BJ (cell line): Measurements from ENCODE around the gene ZBTB32. TPM values are rescaled to one million over a fixed set of nuclear protein-coding genes. Genes with fewer than 3 reads are reported as not detected.

Experiments
- CTCF ChIA-PET: fragments of 350-600 bp; formaldehyde crosslinking; extraction: SDS; loops from one replicate; lab custom pipeline; 2021; ENCODE audit warnings: antibody characterized with exemption, inconsistent platforms; lab: Yijun Ruan, JAX
- POLR2A ChIA-PET: fragments of 300-600 bp; sonication (Branson Sonifier 250); formaldehyde crosslinking; extraction: SDS; loops from one replicate; lab custom pipeline; 2021; ENCODE audit warnings: antibody characterized with exemption; lab: Charles Lee
- DNase-seq: peaks from one replicate; pipeline ENCODE4 v3.0.0-alpha.2; 2011; ENCODE audit warnings: low read depth
- H3K27me3 ChIP-seq: 2 replicates; pipeline ENCODE4 v1.6.0; 2011; ENCODE audit warnings: low read length; ENCODE audit not compliant: control insufficient read depth, insufficient read depth
- H3K36me3 ChIP-seq: 2 replicates; pipeline ENCODE4 v1.5.1; 2011; ENCODE audit warnings: low read length; ENCODE audit not compliant: control insufficient read depth, insufficient read depth
- H3K4me3 ChIP-seq: 2 replicates; pipeline ENCODE4 v1.5.1; 2011; ENCODE audit warnings: low read depth, mild to moderate bottlenecking, control low read depth, low read length
- polyA plus RNA-seq: library from polyadenylated mRNA; depleted of rRNA; stranded (reverse); fragments of >200 nt; gene quantifications from 2 replicates; pipeline ENCODE4 v1.2.3, GENCODE V29; 2011
- TF ChIP-seq, protein P1 (sequence below): IDR thresholded peaks from 2 replicates; pipeline ENCODE4 v1.5.1; 2011; ENCODE audit warnings: low read depth, mild to moderate bottlenecking, control low read depth, inconsistent platforms, low read length, moderate library complexity; ENCODE audit not compliant: insufficient read depth

The ZBTB32 gene
- polyA plus RNA-seq, 1 experiment: not detected

DNA sequence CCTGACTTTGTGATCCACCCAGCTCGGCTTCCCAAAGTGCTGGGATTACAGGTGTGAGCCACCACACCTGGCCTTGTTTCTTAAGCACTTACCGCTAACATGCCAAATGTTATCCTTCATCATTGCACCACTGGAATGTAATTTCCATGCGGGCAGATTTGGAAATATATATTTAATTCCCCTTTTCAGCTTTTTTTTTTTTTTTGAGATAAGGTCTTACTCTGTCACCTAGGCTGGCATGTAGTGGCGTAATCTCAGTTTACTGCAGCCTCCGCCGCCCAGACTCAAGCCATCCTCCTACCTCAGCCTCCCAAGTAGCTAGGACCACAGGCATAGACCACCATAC, 42.4 kb upstream of the ZBTB32 start:
- H3K4me3 ChIP-seq: no peak overlapping the region
- CTCF ChIA-PET: no interaction called here
- POLR2A ChIA-PET: no interaction called here
- TF ChIP-seq, protein P1, sequence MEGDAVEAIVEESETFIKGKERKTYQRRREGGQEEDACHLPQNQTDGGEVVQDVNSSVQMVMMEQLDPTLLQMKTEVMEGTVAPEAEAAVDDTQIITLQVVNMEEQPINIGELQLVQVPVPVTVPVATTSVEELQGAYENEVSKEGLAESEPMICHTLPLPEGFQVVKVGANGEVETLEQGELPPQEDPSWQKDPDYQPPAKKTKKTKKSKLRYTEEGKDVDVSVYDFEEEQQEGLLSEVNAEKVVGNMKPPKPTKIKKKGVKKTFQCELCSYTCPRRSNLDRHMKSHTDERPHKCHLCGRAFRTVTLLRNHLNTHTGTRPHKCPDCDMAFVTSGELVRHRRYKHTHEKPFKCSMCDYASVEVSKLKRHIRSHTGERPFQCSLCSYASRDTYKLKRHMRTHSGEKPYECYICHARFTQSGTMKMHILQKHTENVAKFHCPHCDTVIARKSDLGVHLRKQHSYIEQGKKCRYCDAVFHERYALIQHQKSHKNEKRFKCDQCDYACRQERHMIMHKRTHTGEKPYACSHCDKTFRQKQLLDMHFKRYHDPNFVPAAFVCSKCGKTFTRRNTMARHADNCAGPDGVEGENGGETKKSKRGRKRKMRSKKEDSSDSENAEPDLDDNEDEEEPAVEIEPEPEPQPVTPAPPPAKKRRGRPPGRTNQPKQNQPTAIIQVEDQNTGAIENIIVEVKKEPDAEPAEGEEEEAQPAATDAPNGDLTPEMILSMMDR: no peak
- no peaks in the 10 kb centered on the region for H3K27me3 ChIP-seq
- DNase-seq: no peak
- peaks cover 8% of the 10 kb centered on the region for H3K36me3 ChIP-seq

DNA sequence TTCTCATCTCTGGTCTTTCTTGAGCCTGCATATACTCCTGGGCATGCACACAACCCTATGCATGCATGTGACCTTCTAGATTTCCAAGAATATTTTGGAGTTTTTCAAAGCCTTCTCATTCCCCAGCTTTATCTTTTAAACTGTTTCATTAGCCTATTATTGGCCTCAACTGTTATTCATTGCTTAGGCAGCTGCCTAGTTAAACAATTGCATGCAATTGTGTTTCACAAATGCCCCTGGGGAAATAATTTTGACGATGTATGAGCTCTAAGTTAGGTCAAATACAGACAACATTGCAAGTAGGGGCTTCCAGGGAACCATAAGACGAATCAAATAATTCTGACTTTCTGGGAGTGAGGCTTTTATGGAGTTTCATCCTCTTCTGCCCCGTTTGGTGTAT, 40.4 kb upstream of the ZBTB32 start:
- CTCF ChIA-PET: no interaction called here
- Histone ChIP-seq H3K27me3 (peaks cover 2% of the 10 kb centered on the region; the same call in 1 of the 2 replicates), H3K4me3 (no peak overlapping the region), H3K36me3 (peaks cover 2% of the 10 kb centered on the region)
- TF ChIP-seq, protein P1: no peak
- POLR2A ChIA-PET: no interaction called here
- DNase-seq: no peak

DNA sequence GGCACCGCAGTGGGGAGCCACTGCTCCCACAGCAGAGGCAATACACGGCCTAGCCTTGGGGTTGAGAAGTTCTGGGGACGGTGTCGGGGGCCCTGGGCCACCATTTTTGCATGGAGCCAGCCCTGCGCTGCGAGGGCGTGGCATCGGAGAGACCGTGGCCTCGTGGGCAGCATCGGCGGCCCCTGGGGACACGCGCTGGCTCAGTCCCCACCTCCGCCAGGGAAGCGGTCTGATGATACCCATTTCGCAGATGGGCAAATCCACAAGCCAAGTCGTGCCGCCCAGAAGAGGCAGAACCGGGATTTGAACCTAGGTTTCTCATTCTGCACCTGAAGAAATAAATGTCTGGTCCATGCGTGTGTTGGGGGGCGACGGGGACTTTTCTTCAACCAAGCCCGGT, 39.2 kb upstream of the ZBTB32 start:
- POLR2A ChIA-PET: no interaction called here
- Histone ChIP-seq H3K4me3 (no peak overlapping the region), H3K27me3 (peaks cover 6% of the 10 kb centered on the region), H3K36me3 (peaks cover 2% of the 10 kb centered on the region)
- DNase-seq: no peak
- TF ChIP-seq, protein P1: no peak
- CTCF ChIA-PET: no interaction called here

DNA sequence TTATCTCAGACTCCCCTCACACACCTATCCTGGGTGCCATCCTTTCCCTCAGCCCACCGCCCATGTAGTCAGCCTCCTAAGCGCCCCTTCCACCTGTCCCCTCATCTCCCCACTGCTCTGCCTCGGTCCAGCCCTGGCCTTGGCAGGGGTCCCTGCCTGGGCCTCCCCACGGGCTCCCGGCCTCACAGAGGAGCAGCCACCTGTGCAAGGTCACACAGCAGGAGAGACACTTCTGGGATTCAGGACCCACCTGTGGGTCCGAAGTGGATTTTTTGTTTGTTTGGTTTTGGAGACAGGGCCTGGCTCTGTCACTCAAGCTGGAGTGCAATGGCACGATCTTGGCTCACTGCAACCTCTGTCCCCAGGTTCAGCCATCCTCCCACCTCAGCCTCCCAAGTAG, 38.8 kb upstream of the ZBTB32 start:
- no peak overlapping the region for H3K4me3 ChIP-seq

DNA sequence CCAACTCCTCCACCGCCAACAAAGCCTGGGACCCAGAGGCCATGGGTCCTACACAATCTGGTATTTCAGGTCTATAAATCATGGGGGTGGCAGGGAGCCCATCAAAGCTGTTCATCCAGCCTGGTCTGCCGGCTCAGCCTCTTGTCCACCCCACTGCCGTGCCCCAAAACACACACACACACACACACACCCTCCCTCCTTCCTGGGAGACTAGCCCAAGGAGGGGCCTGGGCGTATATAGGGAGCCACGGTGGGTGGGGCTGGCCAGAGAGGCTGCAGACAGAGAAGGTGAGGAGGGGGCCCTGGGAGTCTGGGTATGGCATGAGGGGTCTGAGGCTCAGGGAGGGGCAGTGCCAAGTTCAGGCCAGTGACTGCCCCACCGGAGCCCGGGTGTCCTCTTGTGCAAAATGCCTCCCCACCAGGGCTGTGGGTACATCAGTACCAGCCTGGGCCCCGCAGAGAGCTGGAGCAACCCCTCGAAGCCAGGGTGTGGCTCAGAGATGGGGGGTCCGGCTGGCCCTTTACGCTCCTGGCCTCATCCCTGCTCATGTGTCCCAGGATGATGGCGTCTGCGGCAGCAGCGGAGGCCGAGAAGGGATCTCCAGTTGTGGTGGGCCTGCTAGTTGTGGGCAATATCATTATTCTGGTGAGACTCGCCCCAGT, 38.0 kb upstream of the ZBTB32 start, which contains the start of gene UPK1A:
Gene UPK1A, plus strand, starts transcription at position 267 of the 663 bp plus-strand sequence. Its CDS starts 296 bp downstream, at position 563.
- no peak for DNase-seq
- ChIA-PET CTCF (no interaction called here), POLR2A (no interaction called here)
- Histone ChIP-seq H3K4me3 (no peak within 1 kb of the TSS), H3K36me3 (peaks cover 1% of the 10 kb centered on the region), H3K27me3 (peaks cover 6% of the 10 kb centered on the region)
- TF ChIP-seq, protein P1: no peak

More for the DNA sequence above, 38.8 kb upstream of the ZBTB32 start:
- peaks cover 2% of the 10 kb centered on the region for H3K36me3 ChIP-seq
- TF ChIP-seq, protein P1: no peak
- H3K27me3 ChIP-seq: peaks cover 6% of the 10 kb centered on the region
- ChIA-PET CTCF (no interaction called here), POLR2A (no interaction called here)
- no peak for DNase-seq
